H9 (cell line): Measurements from ENCODE around the gene GBP6. TPM values are rescaled to one million over a fixed set of nuclear protein-coding genes. Genes with fewer than 3 reads are reported as not detected.

Experiments used
- DNase-seq: peaks from one replicate; pipeline ENCODE4 v3.0.0-alpha.2; 2017
- H2AFZ ChIP-seq: one replicate; pipeline ENCODE4 v1.6.1; 2013; ENCODE audit warnings: mild to moderate bottlenecking, low read length, control low read depth, moderate library complexity
- H2AK5ac ChIP-seq: 2 replicates; pipeline ENCODE4 v1.6.1; 2013; ENCODE audit warnings: low read length, control low read depth, mixed read lengths; ENCODE audit not compliant: insufficient read length
- H2BK120ac ChIP-seq: one replicate; pipeline ENCODE4 v1.6.1; 2013; ENCODE audit warnings: low read depth, mild to moderate bottlenecking, low read length, control low read depth, inconsistent platforms; ENCODE audit not compliant: poor library complexity, severe bottlenecking
- H2BK12ac ChIP-seq: 2 replicates; pipeline ENCODE4 v1.6.1; 2013; ENCODE audit warnings: low read length, control low read depth, mixed read lengths, low read depth; ENCODE audit not compliant: insufficient read length
- H2BK15ac ChIP-seq: 2 replicates; pipeline ENCODE4 v1.6.1; 2013; ENCODE audit warnings: low read depth, low read length, control low read depth
- H2BK20ac ChIP-seq: one replicate; pipeline ENCODE4 v1.6.1; 2013; ENCODE audit warnings: low read depth, mild to moderate bottlenecking, low read length, control low read depth, inconsistent platforms; ENCODE audit not compliant: poor library complexity, severe bottlenecking
- H2BK5ac ChIP-seq: 2 replicates; pipeline ENCODE4 v1.6.1; 2013; ENCODE audit warnings: low read length, control low read depth, mixed read lengths; ENCODE audit not compliant: insufficient read length
- H3K14ac ChIP-seq: 2 replicates; pipeline ENCODE4 v1.6.1; 2013; ENCODE audit warnings: low read length, control low read depth; ENCODE audit not compliant: insufficient read depth
- H3K18ac ChIP-seq: 2 replicates; pipeline ENCODE4 v1.6.1; 2013; ENCODE audit warnings: low read depth, mild to moderate bottlenecking, mixed read lengths, low read length, control low read depth; ENCODE audit not compliant: insufficient read length
- H3K23ac ChIP-seq: 2 replicates; pipeline ENCODE4 v1.6.1; 2013; ENCODE audit warnings: low read length, control low read depth, mixed read lengths, low read depth; ENCODE audit not compliant: insufficient read length
- H3K23me2 ChIP-seq: 2 replicates; pipeline ENCODE4 v1.6.1; 2013; ENCODE audit warnings: low read depth, mild to moderate bottlenecking, mixed read lengths, low read length, control low read depth; ENCODE audit not compliant: insufficient read length, poor library complexity, severe bottlenecking
- H3K27ac ChIP-seq: 2 replicates; pipeline ENCODE4 v1.5.1; 2013; ENCODE audit warnings: low read length, control low read depth, mixed read lengths, low read depth; ENCODE audit not compliant: insufficient read length
- H3K27me3 ChIP-seq: 2 replicates; pipeline ENCODE4 v1.6.1; 2013; ENCODE audit warnings: low read length, control low read depth, inconsistent platforms; ENCODE audit not compliant: insufficient read depth
- H3K4ac ChIP-seq: 2 replicates; pipeline ENCODE4 v1.6.1; 2013; ENCODE audit warnings: low read depth, mild to moderate bottlenecking, control low read depth, inconsistent platforms, low read length, moderate library complexity
- H3K4me1 ChIP-seq: 2 replicates; pipeline ENCODE4 v1.6.1; 2013; ENCODE audit warnings: low read length, control low read depth, inconsistent platforms; ENCODE audit not compliant: insufficient read depth
- H3K4me2 ChIP-seq: 2 replicates; pipeline ENCODE4 v1.6.1; 2013; ENCODE audit warnings: low read length, control low read depth, mixed read lengths; ENCODE audit not compliant: insufficient read length, insufficient read depth
- H3K56ac ChIP-seq: 2 replicates; pipeline ENCODE4 v1.6.1; 2013; ENCODE audit warnings: low read depth, mild to moderate bottlenecking, mixed read lengths, low read length, control low read depth; ENCODE audit not compliant: insufficient read length
- H3K79me1 ChIP-seq: 2 replicates; pipeline ENCODE4 v1.6.1; 2013; ENCODE audit warnings: low read depth, mild to moderate bottlenecking, moderate library complexity, low read length, control low read depth, inconsistent platforms; ENCODE audit not compliant: insufficient read depth, poor library complexity, severe bottlenecking
- H3K79me2 ChIP-seq: 2 replicates; pipeline ENCODE4 v1.6.1; 2013; ENCODE audit warnings: low read length, control low read depth, inconsistent platforms; ENCODE audit not compliant: insufficient read depth
- H3K9ac ChIP-seq: 2 replicates; pipeline ENCODE4 v1.6.1; 2013; ENCODE audit warnings: low read length, control low read depth, mixed read lengths; ENCODE audit not compliant: insufficient read length; ENCODE audit errors: extremely low read depth
- H3K9me3 ChIP-seq: one replicate; pipeline ENCODE4 v1.6.1; 2013; ENCODE audit warnings: low read depth, low read length, inconsistent platforms; ENCODE audit not compliant: control insufficient read depth
- H3T11ph ChIP-seq: one replicate; pipeline ENCODE4 v1.6.1; 2013; ENCODE audit warnings: mild to moderate bottlenecking, low read length, control low read depth, inconsistent platforms
- H4K20me1 ChIP-seq: one replicate; pipeline ENCODE4 v1.6.1; 2013; ENCODE audit not compliant: control insufficient read depth, insufficient read length, insufficient read depth
- H4K5ac ChIP-seq: 2 replicates; pipeline ENCODE4 v1.6.1; 2013; ENCODE audit warnings: low read depth, mild to moderate bottlenecking, mixed read lengths, low read length, control low read depth; ENCODE audit not compliant: insufficient read length
- H4K8ac ChIP-seq: replicated peaks from 2 replicates; pipeline ENCODE4 v1.6.1; 2013; ENCODE audit warnings: low read length, control low read depth, mixed read lengths, low read depth; ENCODE audit not compliant: insufficient read length
- H4K91ac ChIP-seq: 2 replicates; pipeline ENCODE4 v1.6.1; 2013; ENCODE audit warnings: low read depth, mild to moderate bottlenecking, moderate library complexity, mixed read lengths, low read length, control low read depth; ENCODE audit not compliant: insufficient read length
- H3K27ac Mint-ChIP-seq, 3 experiments: 2 replicates in 2 of 3; 3 replicates in 1 of 3; pipeline ENCODE4 v1.8.0; 2020 to 2021; ENCODE audit warnings: mixed read lengths in 3 of 3, mild to moderate bottlenecking in 1 of 3, moderate library complexity in 1 of 3
- H3K27me3 Mint-ChIP-seq: 2 replicates; pipeline ENCODE4 v1.8.0; 2021; ENCODE audit warnings: low read depth, mild to moderate bottlenecking, moderate library complexity, mixed read lengths
- H3K36me3 Mint-ChIP-seq, 3 experiments: 2 replicates in 2 of 3; 3 replicates in 1 of 3; pipeline ENCODE4 v1.8.0; 2020 to 2021; ENCODE audit warnings: low read depth in 3 of 3, mixed read lengths in 3 of 3; ENCODE audit not compliant: insufficient read depth in 1 of 3
- H3K4me1 Mint-ChIP-seq, 2 experiments: 2 replicates each; pipeline ENCODE4 v1.8.0; 2020; ENCODE audit warnings: mixed read lengths in 2 of 2
- H3K4me3 Mint-ChIP-seq, 2 experiments: 2 replicates in 1 of 2; 3 replicates in 1 of 2; pipeline ENCODE4 v1.8.0; 2020 to 2021; ENCODE audit warnings: mild to moderate bottlenecking in 2 of 2, mixed read lengths in 2 of 2, moderate library complexity in 1 of 2
- H3K9me3 Mint-ChIP-seq, 2 experiments: 2 replicates in 1 of 2; 3 replicates in 1 of 2; pipeline ENCODE4 v1.8.0; 2020; ENCODE audit warnings: mild to moderate bottlenecking in 2 of 2, mixed read lengths in 2 of 2, moderate library complexity in 1 of 2
- CTCF ChIP-seq: fragments of 200-600 bp; sonication (generic); conservative IDR thresholded peaks from 3 replicates; pipeline ENCODE4 v1.8.0; 2021; ENCODE audit warnings: antibody characterized with exemption, mild to moderate bottlenecking
- WGBS: extraction: QIAGEN DNeasy Blood & Tissue Kit; methylation state at CpG from one replicate; pipeline ENCODE4 v1.1.7; 2013; ENCODE audit warnings: missing lambda C conversion rate, low lambda C conversion rate, mixed read lengths; ENCODE audit not compliant: insufficient read length; ENCODE audit errors: extremely low coverage; 5-methylcytosine and 5-hydroxymethylcytosine counted together
- total RNA-seq: library from RNA; stranded (reverse); gene quantifications from 2 replicates; pipeline ENCODE4 v1.2.1, GENCODE V29; 2021

Gene GBP6
- total RNA-seq, 1 experiment from 2014 or later = not detected

- H3K27ac ChIP-seq = no peak overlapping the region
- H2BK12ac ChIP-seq = no peak overlapping the region
- H3T11ph ChIP-seq = no peak overlapping the region
- H3K23ac ChIP-seq = no peak overlapping the region
- H3K4me3 Mint-ChIP-seq = no peak overlapping the region
- TF ChIP-seq CTCF = no peak
- no peak overlapping the region for H2AFZ ChIP-seq
- H3K4ac ChIP-seq = no peak overlapping the region
- H3K9ac ChIP-seq = no peak overlapping the region
- H4K8ac ChIP-seq = no peak overlapping the region
- no peak overlapping the region for H3K14ac ChIP-seq
- no peaks in the 10 kb centered on the region for H3K27me3 ChIP-seq
- H3K27me3 Mint-ChIP-seq = no peaks in the 10 kb centered on the region; the same call in none of the 2 replicates
- H3K36me3 Mint-ChIP-seq = no peaks in the 10 kb centered on the region
- no peaks in the 10 kb centered on the region for H3K9me3 ChIP-seq
- H3K79me2 ChIP-seq = no peaks in the 10 kb centered on the region
- H2BK20ac ChIP-seq = no peak overlapping the region
- no peaks in the 10 kb centered on the region for H3K79me1 ChIP-seq
- no peak overlapping the region for H4K91ac ChIP-seq
- no peak overlapping the region for H2BK15ac ChIP-seq
- H2BK120ac ChIP-seq = no peak overlapping the region
- H3K23me2 ChIP-seq = no peaks in the 10 kb centered on the region
- no peak overlapping the region for H3K27ac Mint-ChIP-seq
- no peak overlapping the region for H3K18ac ChIP-seq
- H3K56ac ChIP-seq = no peak overlapping the region
- peaks cover 23 to 33% of the 10 kb centered on the region in 2 experiments for H3K4me1 Mint-ChIP-seq
- no peak overlapping the region for H2AK5ac ChIP-seq
- H2BK5ac ChIP-seq = no peak overlapping the region
- H3K9me3 Mint-ChIP-seq = no peaks in the 10 kb centered on the region
- H3K4me1 ChIP-seq = no peaks in the 10 kb centered on the region
- WGBS = no CpG with 5 or more reads among the region's 1 CpG
- no peak overlapping the region for H3K4me2 ChIP-seq
- no peak overlapping the region for H4K5ac ChIP-seq
- DNase-seq = no peak
- no peaks in the 10 kb centered on the region for H4K20me1 ChIP-seq
Observed at GRCh38 chr1:89363196-89363595, 663 bp upstream of the GBP6 start.
